Measurements from ENCODE around the gene CACNA1B. TPM values are rescaled to one million over a fixed set of nuclear protein-coding genes. Genes with fewer than 3 reads are reported as not detected.

CACNA1B gene
- total RNA-seq, 1 donor from 2014 or later = 0.84 TPM

GRCh38 chr9:138071292-138071691 is 193.7 kb downstream of the CACNA1B start:
- no peaks in the 10 kb centered on the region for H3K27me3 ChIP-seq (ENCODE audit: control insufficient read depth, insufficient read depth, low read length)
- no peak overlapping the region for H3K4me3 ChIP-seq (ENCODE audit: low read depth, low read length)
- TF ChIP-seq, protein P1, sequence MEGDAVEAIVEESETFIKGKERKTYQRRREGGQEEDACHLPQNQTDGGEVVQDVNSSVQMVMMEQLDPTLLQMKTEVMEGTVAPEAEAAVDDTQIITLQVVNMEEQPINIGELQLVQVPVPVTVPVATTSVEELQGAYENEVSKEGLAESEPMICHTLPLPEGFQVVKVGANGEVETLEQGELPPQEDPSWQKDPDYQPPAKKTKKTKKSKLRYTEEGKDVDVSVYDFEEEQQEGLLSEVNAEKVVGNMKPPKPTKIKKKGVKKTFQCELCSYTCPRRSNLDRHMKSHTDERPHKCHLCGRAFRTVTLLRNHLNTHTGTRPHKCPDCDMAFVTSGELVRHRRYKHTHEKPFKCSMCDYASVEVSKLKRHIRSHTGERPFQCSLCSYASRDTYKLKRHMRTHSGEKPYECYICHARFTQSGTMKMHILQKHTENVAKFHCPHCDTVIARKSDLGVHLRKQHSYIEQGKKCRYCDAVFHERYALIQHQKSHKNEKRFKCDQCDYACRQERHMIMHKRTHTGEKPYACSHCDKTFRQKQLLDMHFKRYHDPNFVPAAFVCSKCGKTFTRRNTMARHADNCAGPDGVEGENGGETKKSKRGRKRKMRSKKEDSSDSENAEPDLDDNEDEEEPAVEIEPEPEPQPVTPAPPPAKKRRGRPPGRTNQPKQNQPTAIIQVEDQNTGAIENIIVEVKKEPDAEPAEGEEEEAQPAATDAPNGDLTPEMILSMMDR (IDR thresholded peaks at IDR 0.05; ENCODE audit: insufficient read depth, low read length, poor library complexity, severe bottlenecking) = no peak
- H3K36me3 ChIP-seq (ENCODE audit: control insufficient read depth, insufficient read depth, low read length) = no peaks in the 10 kb centered on the region
- no peak for DNase-seq (ENCODE audit: low read depth)

DNA sequence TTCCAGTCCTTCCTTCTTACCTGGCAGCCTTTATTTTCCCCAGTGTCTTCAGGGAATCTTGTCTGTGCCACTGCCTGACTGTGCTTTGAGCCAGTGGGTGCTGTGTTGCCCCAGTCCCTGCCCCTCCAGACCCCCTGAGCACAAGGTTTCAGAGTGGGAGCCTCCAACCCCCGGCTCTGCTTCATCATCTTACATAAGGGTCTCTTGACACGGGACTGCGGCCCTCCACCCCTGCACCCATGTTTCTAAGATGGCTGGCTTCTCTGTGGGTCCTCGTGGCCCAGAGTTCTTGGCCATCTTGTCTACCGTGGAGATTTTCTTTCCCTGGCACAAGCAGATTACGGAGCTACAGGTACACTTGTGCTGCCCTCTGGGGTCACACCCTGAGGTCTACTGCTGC is 194.1 kb downstream of the CACNA1B start:
- Histone ChIP-seq H3K27me3 (ENCODE audit: control insufficient read depth, insufficient read depth, low read length) (no peaks in the 10 kb centered on the region), H3K36me3 (ENCODE audit: control insufficient read depth, insufficient read depth, low read length) (no peaks in the 10 kb centered on the region), H3K4me3 (ENCODE audit: low read depth, low read length) (no peak overlapping the region)
- no peak for DNase-seq (ENCODE audit: low read depth)
- TF ChIP-seq, protein P1 (IDR thresholded peaks at IDR 0.05; ENCODE audit: insufficient read depth, low read length, poor library complexity, severe bottlenecking) = no peak

GRCh38 chr9:138072161-138072842 is 194.7 kb downstream of the CACNA1B start:
- DNase-seq (ENCODE audit: low read depth) = no peak
- no peaks in the 10 kb centered on the region for H3K27me3 ChIP-seq (ENCODE audit: control insufficient read depth, insufficient read depth, low read length)
- H3K4me3 ChIP-seq (ENCODE audit: low read depth, low read length) = no peak overlapping the region
- no peaks in the 10 kb centered on the region for H3K36me3 ChIP-seq (ENCODE audit: control insufficient read depth, insufficient read depth, low read length)
- TF ChIP-seq, protein P1 (IDR thresholded peaks at IDR 0.05; ENCODE audit: insufficient read depth, low read length, poor library complexity, severe bottlenecking) = no peak

GRCh38 chr9:138072897-138073296 is 195.3 kb downstream of the CACNA1B start:
- DNase-seq (ENCODE audit: low read depth) = no peak
- H3K4me3 ChIP-seq (ENCODE audit: low read depth, low read length) = no peak overlapping the region
- TF ChIP-seq, protein P1 (IDR thresholded peaks at IDR 0.05; ENCODE audit: insufficient read depth, low read length, poor library complexity, severe bottlenecking) = no peak

DNA sequence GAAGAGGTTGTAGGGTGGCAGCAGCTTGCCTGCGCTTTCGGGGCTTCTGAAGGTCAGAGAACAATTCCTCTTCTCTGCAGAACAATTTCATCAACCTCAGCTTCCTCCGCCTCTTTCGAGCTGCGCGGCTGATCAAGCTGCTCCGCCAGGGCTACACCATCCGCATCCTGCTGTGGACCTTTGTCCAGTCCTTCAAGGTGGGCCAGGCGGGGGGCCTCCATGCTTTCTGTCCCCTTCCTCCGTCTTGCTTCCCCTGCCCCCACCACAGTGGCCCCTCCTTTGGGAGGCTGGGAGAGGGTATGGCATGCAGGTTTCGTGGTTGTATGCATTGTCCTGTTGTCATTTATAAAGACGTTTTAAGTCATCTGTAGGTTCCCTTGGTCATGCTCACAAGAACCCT is 195.8 kb downstream of the CACNA1B start:
- Histone ChIP-seq H3K4me3 (ENCODE audit: low read depth, low read length) (no peak overlapping the region), H3K27me3 (ENCODE audit: control insufficient read depth, insufficient read depth, low read length) (no peaks in the 10 kb centered on the region), H3K36me3 (ENCODE audit: control insufficient read depth, insufficient read depth, low read length) (no peaks in the 10 kb centered on the region)
- DNase-seq (ENCODE audit: low read depth) = no peak
- TF ChIP-seq, protein P1 (IDR thresholded peaks at IDR 0.05; ENCODE audit: insufficient read depth, low read length, poor library complexity, severe bottlenecking) = no peak

More at GRCh38 chr9:138072897-138073296, 195.3 kb downstream of the CACNA1B start:
- H3K36me3 ChIP-seq (ENCODE audit: control insufficient read depth, insufficient read depth, low read length) = no peaks in the 10 kb centered on the region
- no peaks in the 10 kb centered on the region for H3K27me3 ChIP-seq (ENCODE audit: control insufficient read depth, insufficient read depth, low read length)

DNA sequence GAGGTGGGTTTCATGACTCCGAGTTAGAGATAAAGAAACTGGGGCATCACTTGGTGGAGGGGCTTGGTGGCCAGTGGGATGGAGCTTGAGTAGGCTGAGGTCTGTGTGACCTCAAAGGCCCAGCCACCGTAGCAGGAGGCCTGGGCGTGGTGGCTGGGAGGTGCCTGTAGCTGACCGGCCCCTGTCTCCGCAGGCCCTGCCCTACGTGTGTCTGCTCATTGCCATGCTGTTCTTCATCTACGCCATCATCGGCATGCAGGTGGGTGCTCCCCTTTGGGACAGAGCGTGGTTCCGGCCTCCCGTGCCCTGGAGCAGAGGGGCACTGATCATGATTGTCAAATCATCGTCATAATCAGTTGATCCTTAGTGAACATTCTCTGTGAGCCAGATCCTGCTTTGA is 196.2 kb downstream of the CACNA1B start:
- no peak for DNase-seq (ENCODE audit: low read depth)
- H3K4me3 ChIP-seq (ENCODE audit: low read depth, low read length) = no peak overlapping the region
- no peaks in the 10 kb centered on the region for H3K36me3 ChIP-seq (ENCODE audit: control insufficient read depth, insufficient read depth, low read length)
- H3K27me3 ChIP-seq (ENCODE audit: control insufficient read depth, insufficient read depth, low read length) = no peaks in the 10 kb centered on the region
- TF ChIP-seq, protein P1 (IDR thresholded peaks at IDR 0.05; ENCODE audit: insufficient read depth, low read length, poor library complexity, severe bottlenecking) = no peak
